ENCODE measurements around the gene ABTB2.

ABTB2 gene

GRCh38 chr11:34162493-34162820 lies 195.4 kb downstream of the ABTB2 start:
- no peak for DNase-seq

GRCh38 chr11:34161812-34162492 lies 195.9 kb downstream of the ABTB2 start:
- DNase-seq = peak; percentile 32

- DNase-seq = no peak
Observed at GRCh38 chr11:34161361-34161760, 196.4 kb downstream of the ABTB2 start.

- DNase-seq = no peak
Observed at GRCh38 chr11:34160791-34161190, 197.0 kb downstream of the ABTB2 start.

- DNase-seq = no peak
Observed at GRCh38 chr11:34160049-34160721, 197.6 kb downstream of the ABTB2 start.

GRCh38 chr11:34158661-34159060 lies 199.1 kb downstream of the ABTB2 start:
- no peak for DNase-seq

GRCh38 chr11:34157163-34157562 lies 200.6 kb downstream of the ABTB2 start:
- no peak for DNase-seq

- no peak for DNase-seq
Observed at GRCh38 chr11:34155757-34156062, 202.1 kb downstream of the ABTB2 start.

GRCh38 chr11:34155057-34155756 lies 202.6 kb downstream of the ABTB2 start:
- no peak for DNase-seq

GRCh38 chr11:34154059-34154875 lies 203.5 kb downstream of the ABTB2 start:
- no peak for DNase-seq

GRCh38 chr11:34151916-34152845 lies 205.6 kb downstream of the ABTB2 start:
- no peak for DNase-seq

- DNase-seq = no peak
Observed at GRCh38 chr11:34151166-34151565, 206.6 kb downstream of the ABTB2 start.

GRCh38 chr11:34150494-34151151 lies 207.2 kb downstream of the ABTB2 start:
- DNase-seq = peak; percentile 73

- peak; percentile 20 for DNase-seq
Observed at GRCh38 chr11:34149786-34150185, 208.0 kb downstream of the ABTB2 start.

GRCh38 chr11:34149274-34149673 lies 208.5 kb downstream of the ABTB2 start:
- DNase-seq = no peak

- no peak for DNase-seq
Observed at GRCh38 chr11:34148504-34149165, 209.2 kb downstream of the ABTB2 start.

- no peak for DNase-seq
Observed at GRCh38 chr11:34147581-34147980, 210.2 kb downstream of the ABTB2 start.

- no peak for DNase-seq
Observed at GRCh38 chr11:34146866-34147265, 210.9 kb downstream of the ABTB2 start.

GRCh38 chr11:34146411-34146810 lies 211.4 kb downstream of the ABTB2 start:
- DNase-seq = no peak

- no peak for DNase-seq
Observed at GRCh38 chr11:34145847-34146381, 211.9 kb downstream of the ABTB2 start.

- DNase-seq = no peak
Observed at GRCh38 chr11:34145073-34145472, 212.7 kb downstream of the ABTB2 start.

Measured in fibroblast of skin of right quadriceps (primary cell).